ENCODE data around the gene EIF3K.

Gene EIF3K

DNA sequence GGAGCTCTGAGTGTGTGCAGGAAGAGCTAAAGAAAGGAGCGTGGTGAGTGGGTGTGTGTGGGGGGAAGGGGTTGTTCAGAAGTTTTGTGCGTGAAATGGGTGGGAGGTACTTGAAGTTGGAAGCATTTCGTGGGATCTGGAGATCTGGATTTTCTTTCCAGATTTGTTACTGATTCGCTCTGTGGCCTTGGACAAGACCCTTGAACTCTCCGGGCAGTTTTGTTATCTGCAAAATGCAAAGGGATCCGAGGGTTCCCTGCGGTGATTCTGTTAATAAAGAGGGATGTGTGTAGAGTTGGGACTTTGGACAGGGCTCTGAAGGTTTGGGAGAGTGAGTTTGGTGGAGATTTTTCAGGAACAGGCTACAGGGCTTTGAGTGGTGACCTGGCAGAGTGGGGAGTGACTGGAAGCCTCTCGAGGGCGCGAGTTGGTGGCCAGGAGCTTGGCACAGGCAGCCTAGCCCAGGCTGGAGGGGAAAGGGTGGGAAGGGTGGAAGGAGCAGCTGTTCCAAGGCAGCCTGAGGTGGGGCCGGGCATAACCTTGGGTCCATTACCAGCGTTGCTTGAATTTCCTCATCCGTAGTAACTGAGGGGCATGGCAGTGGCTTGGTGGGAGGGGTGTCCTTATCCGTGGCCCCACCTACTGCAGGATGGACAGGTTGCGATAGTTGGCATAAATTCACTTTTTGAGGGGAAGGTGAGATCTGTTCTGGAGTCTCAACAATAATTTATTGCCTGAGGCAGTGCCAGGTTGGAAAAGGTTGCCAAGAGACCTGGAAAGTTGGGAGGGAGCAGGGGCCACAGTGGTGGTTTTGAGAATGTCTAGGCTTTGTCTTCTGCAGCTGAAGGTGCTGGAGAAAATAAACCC, 30.6 kb downstream of the EIF3K start:
- Mint-ChIP-seq H3K4me1 (ENCODE audit: low read depth) (peaks cover 60% of the 10 kb centered on the region), H3K36me3 (ENCODE audit: low read depth) (peaks cover 30% of the 10 kb centered on the region), H3K27ac (peak overlapping the region; percentile 83), H3K27me3 (no peaks in the 10 kb centered on the region), H3K9me3 (no peaks in the 10 kb centered on the region), H3K4me3 (peak overlapping the region; percentile 88)
- intact Hi-C loops (cut with micrococcal nuclease): loop anchor here (2.0 kb wide), 1 partner anchor 43 kb away; no protein-coding TSS in a partner anchor

DNA sequence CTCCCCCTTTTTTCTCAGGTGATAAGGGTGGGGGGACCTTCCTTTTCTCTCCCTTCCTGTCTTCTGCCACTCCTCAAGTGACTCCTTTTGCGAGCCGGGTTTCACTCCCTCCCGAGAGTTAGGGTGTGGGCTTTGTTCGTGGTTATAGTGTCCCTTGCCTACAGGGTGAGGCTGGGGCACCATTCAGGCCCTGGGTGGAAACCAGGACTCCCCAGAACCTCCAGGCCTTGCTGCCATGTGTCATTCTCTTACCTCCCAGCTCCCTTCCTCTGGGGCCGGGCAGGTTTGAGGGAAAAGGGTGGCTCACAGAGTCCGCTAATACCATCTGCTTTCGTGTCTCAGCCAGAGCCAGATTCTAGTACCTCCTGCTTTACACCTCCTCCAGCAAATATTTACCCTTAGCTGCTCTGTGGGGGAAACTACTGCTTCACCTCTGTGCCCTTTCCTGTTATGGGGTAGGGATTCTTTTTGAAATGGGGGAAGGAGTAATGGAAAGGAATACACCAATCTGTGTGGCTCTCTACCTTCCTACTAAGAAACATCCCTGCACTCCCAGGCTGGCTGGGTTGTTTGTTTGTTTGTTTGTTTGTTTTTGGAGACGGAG, 31.3 kb downstream of the EIF3K start:
- Mint-ChIP-seq H3K9me3 (no peaks in the 10 kb centered on the region), H3K4me1 (ENCODE audit: low read depth) (peaks cover 67% of the 10 kb centered on the region), H3K27ac (peak overlapping the region; percentile 83), H3K27me3 (no peaks in the 10 kb centered on the region), H3K4me3 (peak overlapping the region; percentile 88), H3K36me3 (ENCODE audit: low read depth) (peaks cover 37% of the 10 kb centered on the region)
- intact Hi-C loops (cut with micrococcal nuclease): no loop called here

GRCh38 chr19:38650911-38651584, 32.1 kb downstream of the EIF3K start:
- Mint-ChIP-seq H3K4me3 (no peak overlapping the region), H3K27me3 (no peaks in the 10 kb centered on the region), H3K9me3 (no peaks in the 10 kb centered on the region), H3K4me1 (ENCODE audit: low read depth) (peaks cover 75% of the 10 kb centered on the region), H3K27ac (peak overlapping the region; percentile 90), H3K36me3 (ENCODE audit: low read depth) (peaks cover 45% of the 10 kb centered on the region)
- intact Hi-C loops (cut with micrococcal nuclease): no loop called here

DNA sequence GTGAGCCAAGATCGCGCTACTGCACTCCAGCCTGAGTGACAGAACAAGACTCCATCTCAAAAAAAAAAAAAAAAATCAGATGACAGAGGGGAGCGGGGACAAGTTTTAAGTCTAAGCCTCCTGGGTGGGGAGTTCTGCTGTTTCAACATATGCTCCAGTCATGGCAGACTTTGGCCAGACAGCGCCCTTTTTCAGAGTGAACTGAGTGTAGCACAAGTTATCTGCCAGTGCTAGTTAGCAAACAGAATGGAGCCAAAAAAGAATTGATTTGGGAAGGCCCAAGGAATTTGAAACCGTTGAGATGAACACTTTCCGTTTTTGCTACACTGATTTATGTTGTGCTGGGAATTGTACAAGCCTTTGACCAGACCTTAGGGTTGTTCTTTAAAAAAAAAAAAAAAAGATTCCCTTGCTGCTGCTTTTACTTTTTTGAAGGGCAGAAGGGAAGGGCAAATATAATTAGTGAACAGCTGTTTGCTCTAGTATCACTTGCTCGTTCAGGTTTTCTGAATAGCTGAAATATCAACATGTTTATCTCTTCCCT, 34.1 kb downstream of the EIF3K start:
- intact Hi-C loops (cut with micrococcal nuclease): loop anchor here (2.0 kb wide), 1 partner anchor 16 kb away; no protein-coding TSS in a partner anchor
- H3K4me1 Mint-ChIP-seq (ENCODE audit: low read depth): peaks cover 90% of the 10 kb centered on the region
- H3K27ac Mint-ChIP-seq: peak overlapping the region; percentile 90
- peak overlapping the region; percentile 61 for H3K4me3 Mint-ChIP-seq
- peaks cover 60% of the 10 kb centered on the region for H3K36me3 Mint-ChIP-seq (ENCODE audit: low read depth)
- H3K27me3 Mint-ChIP-seq: no peaks in the 10 kb centered on the region
- H3K9me3 Mint-ChIP-seq: no peaks in the 10 kb centered on the region

DNA sequence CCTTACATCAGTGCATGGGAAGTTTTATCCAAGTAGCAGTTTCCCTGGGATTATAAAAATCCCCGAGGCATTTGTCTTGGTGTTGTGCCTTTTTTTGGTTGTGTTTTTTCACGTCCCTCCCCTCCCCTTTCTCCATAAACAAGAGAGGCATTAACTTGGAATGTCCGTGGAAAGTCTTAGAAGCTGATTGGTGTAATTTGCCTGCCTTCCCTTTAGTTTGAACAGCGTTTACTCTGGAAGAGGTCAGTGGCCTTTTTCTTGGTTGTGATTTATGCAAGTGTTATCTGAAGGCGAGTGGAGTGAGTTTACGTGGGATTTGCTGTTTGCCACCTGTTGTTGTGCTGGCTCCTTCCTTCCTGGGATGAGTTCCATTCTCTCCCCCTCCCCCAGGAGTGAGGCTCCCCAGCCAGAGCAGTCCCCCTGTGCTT, 35.7 kb downstream of the EIF3K start:
- Mint-ChIP-seq H3K9me3 (no peaks in the 10 kb centered on the region), H3K4me3 (no peak overlapping the region), H3K27ac (peak overlapping the region; percentile 25), H3K4me1 (ENCODE audit: low read depth) (peaks cover 79% of the 10 kb centered on the region), H3K27me3 (no peaks in the 10 kb centered on the region), H3K36me3 (ENCODE audit: low read depth) (peaks cover 50% of the 10 kb centered on the region)
- intact Hi-C loops (cut with micrococcal nuclease): no loop called here

GRCh38 chr19:38655148-38655824, 36.3 kb downstream of the EIF3K start:
- H3K27me3 Mint-ChIP-seq: no peaks in the 10 kb centered on the region
- peaks cover 72% of the 10 kb centered on the region for H3K4me1 Mint-ChIP-seq (ENCODE audit: low read depth)
- intact Hi-C loops (cut with micrococcal nuclease): no loop called here
- peak overlapping the region; percentile 25 for H3K27ac Mint-ChIP-seq
- no peaks in the 10 kb centered on the region for H3K9me3 Mint-ChIP-seq
- peaks cover 53% of the 10 kb centered on the region for H3K36me3 Mint-ChIP-seq (ENCODE audit: low read depth)
- no peak overlapping the region for H3K4me3 Mint-ChIP-seq

GRCh38 chr19:38656171-38656981, 37.4 kb downstream of the EIF3K start:
- Mint-ChIP-seq H3K36me3 (ENCODE audit: low read depth) (peaks cover 64% of the 10 kb centered on the region), H3K27me3 (no peaks in the 10 kb centered on the region), H3K27ac (no peak overlapping the region), H3K4me3 (no peak overlapping the region), H3K9me3 (no peaks in the 10 kb centered on the region), H3K4me1 (ENCODE audit: low read depth) (peaks cover 71% of the 10 kb centered on the region)
- intact Hi-C loops (cut with micrococcal nuclease): no loop called here

GRCh38 chr19:38657633-38658222, 38.7 kb downstream of the EIF3K start:
- Mint-ChIP-seq H3K36me3 (ENCODE audit: low read depth) (peaks cover 72% of the 10 kb centered on the region), H3K4me3 (no peak overlapping the region), H3K4me1 (ENCODE audit: low read depth) (peaks cover 69% of the 10 kb centered on the region), H3K9me3 (no peaks in the 10 kb centered on the region), H3K27ac (peak overlapping the region; percentile 3), H3K27me3 (no peaks in the 10 kb centered on the region)
- intact Hi-C loops (cut with micrococcal nuclease): no loop called here

DNA sequence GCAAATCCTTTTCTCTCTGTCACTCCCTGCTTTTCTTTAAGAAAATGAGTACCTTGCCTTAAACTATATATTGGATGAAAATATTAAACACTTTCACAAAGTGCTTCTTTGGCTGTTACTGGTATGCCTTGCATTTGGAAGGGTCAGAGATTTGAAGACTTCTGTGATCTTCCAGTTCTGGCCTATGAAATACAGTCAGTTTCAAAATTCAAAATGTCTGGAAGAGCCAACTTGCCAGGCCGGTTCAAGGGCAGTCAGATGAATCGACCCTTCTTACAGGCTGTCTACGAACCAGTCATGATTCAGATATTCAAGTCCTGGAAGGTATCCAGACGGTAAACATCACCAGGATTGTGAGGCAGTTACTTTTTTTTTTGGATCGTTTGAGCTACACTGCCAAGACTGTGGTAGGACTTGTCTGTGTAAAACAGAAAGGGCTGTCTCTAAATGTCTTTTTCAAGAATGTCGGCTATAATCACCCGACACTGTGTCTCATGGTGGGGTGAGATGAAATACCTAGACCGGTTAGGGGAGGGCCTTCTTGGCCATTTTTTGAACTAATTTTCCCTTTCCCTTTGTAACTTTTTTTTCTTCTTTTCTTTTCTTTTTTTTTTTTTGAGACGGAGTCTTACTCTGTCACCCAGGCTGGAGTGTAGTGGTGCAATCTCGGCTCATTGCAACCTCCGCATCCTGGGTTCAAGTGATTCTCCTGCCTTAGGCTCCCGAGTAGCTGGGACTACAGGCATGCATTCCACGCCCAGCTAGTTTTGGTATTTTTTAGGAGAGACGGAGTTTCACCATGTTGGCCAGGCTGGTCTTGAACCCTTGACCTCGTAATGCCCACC, 39.7 kb downstream of the EIF3K start:
- Mint-ChIP-seq H3K4me3 (no peak overlapping the region), H3K27me3 (no peaks in the 10 kb centered on the region), H3K9me3 (no peaks in the 10 kb centered on the region), H3K4me1 (ENCODE audit: low read depth) (peaks cover 73% of the 10 kb centered on the region), H3K27ac (peak overlapping the region; percentile 57), H3K36me3 (ENCODE audit: low read depth) (peaks cover 80% of the 10 kb centered on the region)
- intact Hi-C loops (cut with micrococcal nuclease): no loop called here

- Mint-ChIP-seq H3K4me1 (ENCODE audit: low read depth) (peaks cover 77% of the 10 kb centered on the region), H3K27ac (no peak overlapping the region), H3K36me3 (ENCODE audit: low read depth) (peaks cover 60% of the 10 kb centered on the region), H3K27me3 (no peaks in the 10 kb centered on the region), H3K9me3 (no peaks in the 10 kb centered on the region), H3K4me3 (no peak overlapping the region)
- intact Hi-C loops (cut with micrococcal nuclease): no loop called here
Observed at GRCh38 chr19:38660724-38661123, 41.7 kb downstream of the EIF3K start.

- Mint-ChIP-seq H3K27ac (no peak overlapping the region), H3K36me3 (ENCODE audit: low read depth) (peaks cover 56% of the 10 kb centered on the region), H3K4me1 (ENCODE audit: low read depth) (peaks cover 77% of the 10 kb centered on the region), H3K27me3 (no peaks in the 10 kb centered on the region), H3K9me3 (no peaks in the 10 kb centered on the region), H3K4me3 (no peak overlapping the region)
- intact Hi-C loops (cut with micrococcal nuclease): no loop called here
Observed at GRCh38 chr19:38661136-38661535, 42.1 kb downstream of the EIF3K start.

GRCh38 chr19:38661996-38662395, 43.0 kb downstream of the EIF3K start:
- intact Hi-C loops (cut with micrococcal nuclease): no loop called here
- Mint-ChIP-seq H3K27me3 (no peaks in the 10 kb centered on the region), H3K36me3 (ENCODE audit: low read depth) (peaks cover 47% of the 10 kb centered on the region), H3K4me3 (no peak overlapping the region), H3K27ac (peak overlapping the region; percentile 59), H3K9me3 (no peaks in the 10 kb centered on the region), H3K4me1 (ENCODE audit: low read depth) (peaks cover 78% of the 10 kb centered on the region)
